Breast epithelium (tissue), 4 donors: ENCODE data around the gene EPHA5. TPM values are rescaled to one million over a fixed set of nuclear protein-coding genes. Genes with fewer than 3 reads are reported as not detected.

Experiments
- DNase-seq, 2 donors: peaks; one replicate each; pipeline ENCODE4 v3.0.0-alpha.2; 2019; ENCODE audit warnings: low spot score in 2 of 2
- H3K27ac ChIP-seq, 2 donors: fragments of 200-600 bp; sonication (generic) in 1 of 2; one replicate each; pipeline ENCODE4 v1.5.1; 2016 to 2019; ENCODE audit warnings: mild to moderate bottlenecking in 1 of 2
- H3K27me3 ChIP-seq, 2 donors: fragments of 200-600 bp; sonication (generic) in 1 of 2; one replicate each; pipeline versions ENCODE4 v1.5.1 to v1.6.0; 2017 to 2019; ENCODE audit warnings: control low read depth in 1 of 2, mild to moderate bottlenecking in 1 of 2
- H3K36me3 ChIP-seq: fragments of 200-600 bp; one replicate; pipeline ENCODE4 v1.5.1; 2019
- H3K4me1 ChIP-seq, 2 donors: fragments of 200-600 bp; sonication (generic); one replicate each; pipeline ENCODE4 v1.5.1; 2016 to 2019; ENCODE audit warnings: control low read depth in 1 of 2
- H3K4me3 ChIP-seq, 3 donors: fragments of 200-600 bp; sonication (generic); 1 replicate in 2 of 3; 2 replicates in 1 of 3; pipeline ENCODE4 v1.5.1; 2016 to 2019; ENCODE audit warnings: mild to moderate bottlenecking in 3 of 3, moderate library complexity in 2 of 3
- H3K9me3 ChIP-seq, 2 donors: fragments of 200-600 bp; sonication (generic) in 1 of 2; one replicate each; pipeline ENCODE4 v1.5.1; 2016 to 2019; ENCODE audit warnings: control low read depth in 1 of 2
- CTCF ChIP-seq, 3 donors: fragments of 450-650 bp; IDR thresholded peaks; one replicate each; pipeline ENCODE4 v1.5.1; 2016 to 2017; ENCODE audit warnings: antibody characterized with exemption in 3 of 3, mild to moderate bottlenecking in 3 of 3, moderate library complexity in 3 of 3
- POLR2A ChIP-seq: fragments of 450-650 bp; IDR thresholded peaks from one replicate; pipeline ENCODE4 v1.6.1; 2016; ENCODE audit warnings: antibody characterized with exemption, mild to moderate bottlenecking, moderate library complexity
- POLR2AphosphoS5 ChIP-seq, 3 donors: sonication (generic); formaldehyde crosslinking; IDR thresholded peaks; one replicate each; pipeline ENCODE4 v1.6.1; 2017; ENCODE audit warnings: antibody characterized with exemption in 3 of 3
- intact Hi-C: fragments of 100-400 bp; cut with DNase I; formaldehyde crosslinking; loops from one replicate; pipeline ENCODE4 v1.15.1; 2023; ENCODE audit warnings: low total_unique reads
- total RNA-seq, 3 donors: library from RNA; depleted of rRNA; stranded (reverse); fragments of >200 nt; gene quantifications; one replicate each; pipeline ENCODE4 v1.1.0, GENCODE V29; 2016

Gene EPHA5
- total RNA-seq, 3 donors from 2014 or later = 0.16 to 0.29 TPM; not detected in 1

- TF ChIP-seq POLR2AphosphoS5 (IDR thresholded peaks at IDR 0.05) = no peak
- no peak for TF ChIP-seq CTCF (IDR thresholded peaks at IDR 0.05)
- no peak for TF ChIP-seq POLR2A
- intact Hi-C loops = no loop called here
- H3K9me3 ChIP-seq = no peaks in the 10 kb centered on the region
These were observed 328.7 kb downstream of the EPHA5 start for GRCh38 chr4:65341557-65341956.

GRCh38 chr4:65340382-65341109 is 329.7 kb downstream of the EPHA5 start:
- Histone ChIP-seq H3K4me3 (no peak overlapping the region), H3K27ac (no peak overlapping the region), H3K9me3 (no peaks in the 10 kb centered on the region), H3K27me3 (no peaks in the 10 kb centered on the region), H3K4me1 (no peaks in the 10 kb centered on the region), H3K36me3 (no peaks in the 10 kb centered on the region)
- DNase-seq = no peak
- TF ChIP-seq POLR2A (no peak), POLR2AphosphoS5 (IDR thresholded peaks at IDR 0.05) (no peak), CTCF (IDR thresholded peaks at IDR 0.05) (no peak)
- intact Hi-C loops = no loop called here

More at GRCh38 chr4:65341557-65341956, 328.7 kb downstream of the EPHA5 start:
- H3K27ac ChIP-seq = no peak overlapping the region
- H3K4me1 ChIP-seq = no peaks in the 10 kb centered on the region
- DNase-seq = no peak
- no peaks in the 10 kb centered on the region for H3K27me3 ChIP-seq
- no peaks in the 10 kb centered on the region for H3K36me3 ChIP-seq
- H3K4me3 ChIP-seq = no peak overlapping the region

DNA sequence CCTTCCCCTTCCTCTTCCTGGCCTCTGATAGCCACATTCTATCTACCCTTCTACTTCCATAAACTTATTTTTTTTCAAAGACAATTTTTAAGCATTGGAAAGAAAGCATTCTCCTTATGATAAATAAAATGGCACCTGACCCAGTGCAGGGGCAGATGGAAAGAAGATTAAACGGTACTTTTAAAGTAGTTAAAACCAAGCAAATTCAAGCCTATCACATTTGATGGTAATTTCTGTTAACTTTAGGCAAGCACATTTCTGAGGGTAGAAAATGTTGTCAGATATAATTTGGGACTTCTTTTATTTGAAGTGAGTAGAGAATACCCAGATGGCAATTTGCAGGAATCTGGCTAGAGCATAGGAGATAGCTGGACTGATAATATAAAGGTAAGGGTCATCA is 332.9 kb downstream of the EPHA5 start:
- Histone ChIP-seq H3K4me3 (no peak overlapping the region), H3K27ac (no peak overlapping the region), H3K4me1 (no peaks in the 10 kb centered on the region), H3K9me3 (no peaks in the 10 kb centered on the region), H3K36me3 (no peaks in the 10 kb centered on the region), H3K27me3 (no peaks in the 10 kb centered on the region)
- intact Hi-C loops = no loop called here
- no peak for DNase-seq
- no peak for TF ChIP-seq POLR2AphosphoS5 (IDR thresholded peaks at IDR 0.05)
- TF ChIP-seq POLR2A = no peak
- TF ChIP-seq CTCF (IDR thresholded peaks at IDR 0.05) = no peak

- no peak overlapping the region for H3K4me3 ChIP-seq
- no peaks in the 10 kb centered on the region for H3K36me3 ChIP-seq
- TF ChIP-seq POLR2AphosphoS5 (IDR thresholded peaks at IDR 0.05) = no peak
- no peak for TF ChIP-seq CTCF (IDR thresholded peaks at IDR 0.05)
- TF ChIP-seq POLR2A = no peak
- H3K27ac ChIP-seq = no peak overlapping the region
- H3K27me3 ChIP-seq = no peaks in the 10 kb centered on the region
- no peaks in the 10 kb centered on the region for H3K4me1 ChIP-seq
- intact Hi-C loops = no loop called here
- H3K9me3 ChIP-seq = no peaks in the 10 kb centered on the region
- no peak for DNase-seq
These were observed 333.8 kb downstream of the EPHA5 start for GRCh38 chr4:65336465-65336864.

GRCh38 chr4:65316534-65316933 is 353.8 kb downstream of the EPHA5 start:
- Histone ChIP-seq H3K9me3 (no peaks in the 10 kb centered on the region), H3K27ac (no peak overlapping the region), H3K4me1 (no peaks in the 10 kb centered on the region), H3K36me3 (no peaks in the 10 kb centered on the region), H3K4me3 (no peak overlapping the region), H3K27me3 (no peaks in the 10 kb centered on the region)
- intact Hi-C loops = no loop called here
- no peak for DNase-seq
- no peak for TF ChIP-seq POLR2AphosphoS5 (IDR thresholded peaks at IDR 0.05)
- TF ChIP-seq CTCF (IDR thresholded peaks at IDR 0.05) = no peak
- TF ChIP-seq POLR2A = no peak
